C4-2B (cell line): ENCODE measurements around the gene MYMK.

Experiments used
- CTCF ChIP-seq: fragments of 450-650 bp; conservative IDR thresholded peaks from 2 replicates; pipeline ENCODE4 v1.5.1; 2017; ENCODE audit warnings: mild to moderate bottlenecking
- ZFX ChIP-seq: fragments of 450-650 bp; IDR thresholded peaks from 2 replicates; pipeline ENCODE4 v1.6.1; 2017

GRCh38 chr9:133569891-133570690 is 45.3 kb upstream of the MYMK start:
- TF ChIP-seq CTCF, result no peak
- no peak for TF ChIP-seq ZFX
